CD14-positive monocyte (primary cell): ENCODE results near the gene FAM181A. TPM values are rescaled to one million over a fixed set of nuclear protein-coding genes. Genes with fewer than 3 reads are reported as not detected.

Source experiments
- DNase-seq, 3 donors: peaks; one replicate each; pipeline ENCODE4 v3.0.0-alpha.2; 2011 to 2022
- H2AFZ ChIP-seq: 2 replicates; pipeline ENCODE4 v1.6.0; 2012; ENCODE audit warnings: mild to moderate bottlenecking, low read depth, low read length, inconsistent platforms; ENCODE audit not compliant: insufficient read depth, poor library complexity, severe bottlenecking
- H3K27ac ChIP-seq, 2 donors: 1 replicate in 1 of 2; 2 replicates in 1 of 2; pipeline ENCODE4 v1.5.1; 2012 to 2013; ENCODE audit warnings: low read length in 2 of 2, control low read depth in 1 of 2, inconsistent platforms in 1 of 2, low read depth in 1 of 2, mild to moderate bottlenecking in 1 of 2
- H3K27me3 ChIP-seq, 2 donors: one replicate each; pipeline versions ENCODE4 v1.6.0 to v1.6.1; 2011 to 2013; ENCODE audit warnings: low read length in 2 of 2; ENCODE audit not compliant: control insufficient read depth in 2 of 2, insufficient read depth in 2 of 2
- H3K36me3 ChIP-seq, 2 donors: replicated peaks in 1 of 2; 1 replicate in 1 of 2; 2 replicates in 1 of 2; pipeline versions ENCODE4 v1.5.1 to v1.6.1; 2012 to 2013; ENCODE audit warnings: low read length in 2 of 2, control low read depth in 1 of 2, inconsistent platforms in 1 of 2, mild to moderate bottlenecking in 1 of 2; ENCODE audit not compliant: insufficient read depth in 2 of 2, control insufficient read depth in 1 of 2
- H3K4me1 ChIP-seq, 2 donors: 1 replicate in 1 of 2; 2 replicates in 1 of 2; pipeline versions ENCODE4 v1.5.1 to v1.6.1; 2012 to 2013; ENCODE audit warnings: low read length in 2 of 2, control low read depth in 1 of 2, inconsistent platforms in 1 of 2, mild to moderate bottlenecking in 1 of 2, moderate library complexity in 1 of 2; ENCODE audit not compliant: insufficient read depth in 2 of 2, control insufficient read depth in 1 of 2
- H3K4me2 ChIP-seq: replicated peaks from 2 replicates; pipeline ENCODE3; 2012; ENCODE audit warnings: low read length, moderate library complexity, mild to moderate bottlenecking; ENCODE audit not compliant: poor library complexity, severe bottlenecking; ENCODE audit errors: extremely low read depth
- H3K4me3 ChIP-seq, 3 experiments: fragments of 200-600 bp in 1 of 3; sonication (generic) in 1 of 3; replicated peaks in 1 of 3; 1 replicate in 2 of 3; 2 replicates in 1 of 3; pipeline ENCODE4 v1.5.1; 2011 to 2013; ENCODE audit warnings: low read length in 3 of 3, mild to moderate bottlenecking in 3 of 3, control low read depth in 2 of 3, low read depth in 2 of 3, inconsistent platforms in 1 of 3, moderate library complexity in 1 of 3
- H3K79me2 ChIP-seq: 2 replicates; pipeline ENCODE4 v1.6.0; 2012; ENCODE audit warnings: mild to moderate bottlenecking, control low read depth, inconsistent platforms, low read length, moderate library complexity; ENCODE audit not compliant: insufficient read depth
- H3K9ac ChIP-seq: 2 replicates; pipeline ENCODE4 v1.6.0; 2017; ENCODE audit warnings: low read length, mild to moderate bottlenecking; ENCODE audit not compliant: insufficient read depth, poor library complexity, severe bottlenecking
- H3K9me3 ChIP-seq, 2 donors: replicated peaks in 1 of 2; 1 replicate in 1 of 2; 2 replicates in 1 of 2; pipeline versions ENCODE4 v1.5.1 to v1.6.1; 2012 to 2013; ENCODE audit warnings: low read length in 2 of 2, control low read depth in 1 of 2; ENCODE audit not compliant: control insufficient read depth in 1 of 2, insufficient read depth in 1 of 2
- H4K20me1 ChIP-seq: 2 replicates; pipeline ENCODE4 v1.6.0; 2012; ENCODE audit warnings: mild to moderate bottlenecking, low read length, control low read depth, moderate library complexity; ENCODE audit not compliant: insufficient read depth
- H3K27ac Mint-ChIP-seq, 7 donors: one replicate each; pipeline ENCODE4 v1.8.0; 2020; ENCODE audit warnings: mild to moderate bottlenecking in 7 of 7, mixed read lengths in 7 of 7, moderate library complexity in 6 of 7, inconsistent platforms in 2 of 7
- H3K27me3 Mint-ChIP-seq, 3 donors: one replicate each; pipeline ENCODE4 v1.8.0; 2021 to 2022; ENCODE audit warnings: low read depth in 3 of 3, mild to moderate bottlenecking in 3 of 3, mixed read lengths in 3 of 3, moderate library complexity in 3 of 3, inconsistent platforms in 1 of 3
- H3K36me3 Mint-ChIP-seq, 2 donors: one replicate each; pipeline ENCODE4 v1.8.0; 2020; ENCODE audit warnings: mixed read lengths in 2 of 2, inconsistent platforms in 1 of 2, mild to moderate bottlenecking in 1 of 2
- H3K4me1 Mint-ChIP-seq: one replicate; pipeline ENCODE4 v1.8.0; 2020; ENCODE audit warnings: mild to moderate bottlenecking, mixed read lengths
- H3K4me3 Mint-ChIP-seq, 2 donors: one replicate each; pipeline ENCODE4 v1.8.0; 2020; ENCODE audit warnings: mild to moderate bottlenecking in 2 of 2, mixed read lengths in 2 of 2, moderate library complexity in 1 of 2
- H3K9me3 Mint-ChIP-seq, 7 donors: one replicate each; pipeline ENCODE4 v1.8.0; 2020 to 2022; ENCODE audit warnings: mixed read lengths in 7 of 7, mild to moderate bottlenecking in 6 of 7, moderate library complexity in 6 of 7, inconsistent platforms in 2 of 7
- CTCF ChIP-seq: fragments of 200-600 bp; IDR thresholded peaks from one replicate; pipeline ENCODE4 v1.8.0; 2022; ENCODE audit warnings: antibody characterized with exemption, mild to moderate bottlenecking
- WGBS: methylation state at CpG from one replicate; pipeline ENCODE4 v1.1.5; 2013; ENCODE audit warnings: missing lambda C conversion rate; ENCODE audit not compliant: insufficient coverage; 5-methylcytosine and 5-hydroxymethylcytosine counted together
- intact Hi-C, 2 donors: fragments of 100-400 bp; cut with micrococcal nuclease; formaldehyde crosslinking; loops; one replicate each; pipeline versions ENCODE4 v1.15.0 to v1.15.1; 2023
- polyA plus RNA-seq, 3 donors: library from polyadenylated mRNA; depleted of rRNA in 1 of 3; unstranded in 2 of 3; stranded (reverse) in 1 of 3; fragments of 300-500 nt in 2 of 3; fragments of >200 nt in 1 of 3; fragmentation: Illumina TruSeq in 2 of 3; gene quantifications; 1 replicate in 2 of 3; 2 replicates in 1 of 3; pipeline ENCODE4 v1.2.3, GENCODE V29; 2012 to 2021

Gene FAM181A
- polyA plus RNA-seq, 3 donors, result not detected

GRCh38 chr14:93965946-93966474 is 38.9 kb downstream of the FAM181A start:
- H3K4me2 ChIP-seq, result no peak overlapping the region
- H4K20me1 ChIP-seq, result no peaks in the 10 kb centered on the region
- no peaks in the 10 kb centered on the region for H3K9me3 Mint-ChIP-seq
- H3K79me2 ChIP-seq, result no peaks in the 10 kb centered on the region
- peaks cover 5 to 14% of the 10 kb centered on the region in 2 donors for H3K36me3 Mint-ChIP-seq
- no peak overlapping the region for H3K4me3 Mint-ChIP-seq
- peak in 1 of 3 donors; percentile 40 for DNase-seq
- H3K4me3 ChIP-seq, result no peak overlapping the region
- H3K27ac Mint-ChIP-seq, result peak overlapping the region in 3 of 7 donors; percentile 11 to 76 (median 35)
- H3K36me3 ChIP-seq, result no peaks in the 10 kb centered on the region
- no peaks in the 10 kb centered on the region for H3K27me3 ChIP-seq
- H3K4me1 Mint-ChIP-seq, result peaks cover 79% of the 10 kb centered on the region
- H3K4me1 ChIP-seq, result peaks cover 57 to 72% of the 10 kb centered on the region in 2 donors
- H3K9ac ChIP-seq, result no peak overlapping the region
- peaks cover 4 to 13% (median 12%) of the 10 kb centered on the region in 3 donors for H3K27me3 Mint-ChIP-seq
- intact Hi-C loops, result loop anchor here in 1 of 2 donors (10.0 kb wide), 1 partner anchor 631 kb away; the partner anchor contains the start of gene BTBD7
- no peak overlapping the region for H2AFZ ChIP-seq
- WGBS, result 100% methylated on average over 1 of the region's 3 CpGs
- TF ChIP-seq CTCF, result no peak
- no peak overlapping the region for H3K27ac ChIP-seq
- no peaks in the 10 kb centered on the region for H3K9me3 ChIP-seq

GRCh38 chr14:93967637-93968250 is 40.6 kb downstream of the FAM181A start:
- 54% methylated on average over 6 of the region's 10 CpGs for WGBS
- Mint-ChIP-seq H3K27ac (peak overlapping the region; percentile 76 to 91 (median 83)), H3K4me3 (peak overlapping the region; percentile 45 to 55), H3K36me3 (peaks cover 0 to 10% of the 10 kb centered on the region in 2 donors), H3K4me1 (peaks cover 72% of the 10 kb centered on the region), H3K27me3 (peaks cover 4 to 13% (median 10%) of the 10 kb centered on the region in 3 donors), H3K9me3 (no peaks in the 10 kb centered on the region)
- DNase-seq, result peak; percentile 82 to 93 (median 87)
- peaks cover 55 to 62% of the 10 kb centered on the region in 2 donors for H3K4me1 ChIP-seq
- H3K4me2 ChIP-seq, result peak overlapping the region; percentile 40
- peak overlapping the region; percentile 17 to 53 for H3K27ac ChIP-seq
- intact Hi-C loops, result loop anchor here in 1 of 2 donors (10.0 kb wide), 1 partner anchor 633 kb away; the partner anchor contains the start of gene BTBD7
- H3K27me3 ChIP-seq, result no peaks in the 10 kb centered on the region
- H4K20me1 ChIP-seq, result no peaks in the 10 kb centered on the region
- no peak overlapping the region for H3K9ac ChIP-seq
- H3K9me3 ChIP-seq, result no peaks in the 10 kb centered on the region
- TF ChIP-seq CTCF, result no peak
- H3K4me3 ChIP-seq, result peak overlapping the region in 1 of 3 experiments; percentile 10
- H3K36me3 ChIP-seq, result no peaks in the 10 kb centered on the region
- no peaks in the 10 kb centered on the region for H3K79me2 ChIP-seq
- no peak overlapping the region for H2AFZ ChIP-seq
